CD4-positive, alpha-beta T cell (primary cell): Measurements from ENCODE around the gene KIF3C. TPM values are rescaled to one million over a fixed set of nuclear protein-coding genes. Genes with fewer than 3 reads are reported as not detected.

Experiments used
- ATAC-seq: fragments of 200-7000 bp; cut with Tn5 transposase; one replicate; pipeline ENCODE4 v1.10.0; 2022; ENCODE audit warnings: mild to moderate bottlenecking; ENCODE audit not compliant: poor library complexity
- CTCF ChIA-PET: fragments of 350-600 bp; sonication (Branson Sonifier 250); formaldehyde crosslinking; loops from one replicate; lab custom pipeline; 2021; ENCODE audit warnings: antibody characterized with exemption, inconsistent platforms; lab: Charles Lee
- POLR2A ChIA-PET: fragments of 350-600 bp; sonication (Branson Sonifier 250); formaldehyde crosslinking; loops from one replicate; lab custom pipeline; 2021; ENCODE audit warnings: antibody characterized with exemption, inconsistent platforms; lab: Charles Lee
- DNase-seq, 14 experiments: peaks; one replicate each; pipeline ENCODE4 v3.0.0-alpha.2; 2013 to 2020; ENCODE audit warnings: mixed read lengths in 2 of 14
- H3K27ac ChIP-seq, 2 donors: one replicate each; pipeline versions ENCODE4 v1.5.1 to v1.7.0; 2013; ENCODE audit warnings: low read length in 2 of 2, low read depth in 1 of 2, mild to moderate bottlenecking in 1 of 2
- H3K27me3 ChIP-seq, 2 experiments: 1 replicate in 1 of 2; 2 replicates in 1 of 2; pipeline versions ENCODE4 v1.6.1 to v1.7.0; 2013; ENCODE audit warnings: low read length in 2 of 2, control low read depth in 1 of 2, mild to moderate bottlenecking in 1 of 2, moderate library complexity in 1 of 2; ENCODE audit not compliant: insufficient read depth in 2 of 2, control insufficient read depth in 1 of 2
- H3K36me3 ChIP-seq: one replicate; pipeline ENCODE4 v1.6.1; 2013; ENCODE audit warnings: low read length, control low read depth; ENCODE audit not compliant: insufficient read depth
- H3K4me1 ChIP-seq: one replicate; pipeline ENCODE4 v1.6.1; 2013; ENCODE audit warnings: low read length, control low read depth; ENCODE audit not compliant: insufficient read depth
- H3K4me3 ChIP-seq: one replicate; pipeline ENCODE4 v1.5.1; 2013; ENCODE audit warnings: mild to moderate bottlenecking, low read length, moderate library complexity
- H3K9me3 ChIP-seq, 2 experiments: 1 replicate in 1 of 2; 2 replicates in 1 of 2; pipeline versions ENCODE4 v1.6.1 to v1.7.0; 2013; ENCODE audit warnings: low read length in 2 of 2, mild to moderate bottlenecking in 2 of 2, control low read depth in 1 of 2, moderate library complexity in 1 of 2; ENCODE audit not compliant: control insufficient read depth in 1 of 2, insufficient read depth in 1 of 2
- H3K27ac Mint-ChIP-seq: one replicate; pipeline ENCODE4 v1.8.0; 2020; ENCODE audit warnings: mixed read lengths
- H3K27me3 Mint-ChIP-seq: one replicate; pipeline ENCODE4 v1.8.0; 2021; ENCODE audit warnings: mixed read lengths
- H3K36me3 Mint-ChIP-seq: one replicate; pipeline ENCODE4 v1.8.0; 2021; ENCODE audit warnings: low read depth, mixed read lengths
- H3K4me1 Mint-ChIP-seq: one replicate; pipeline ENCODE4 v1.8.0; 2021; ENCODE audit warnings: low read depth, mixed read lengths
- H3K4me3 Mint-ChIP-seq: one replicate; pipeline ENCODE4 v1.8.0; 2020; ENCODE audit warnings: mild to moderate bottlenecking, mixed read lengths
- H3K9me3 Mint-ChIP-seq: one replicate; pipeline ENCODE4 v1.8.0; 2020; ENCODE audit warnings: mixed read lengths
- intact Hi-C, 2 experiments: fragments of 100-400 bp; cut with DNase I in 1 of 2; cut with micrococcal nuclease in 1 of 2; formaldehyde crosslinking; loops; one replicate each; pipeline versions ENCODE4 v1.15.1 to v1.9.0; 2023 to 2025; cut with DNase I, micrococcal nuclease
- total RNA-seq, 174 experiments: library from RNA in 2 of 174; stranded (reverse) in 2 of 174; gene quantifications; one replicate each; pipeline ENCODE4 v1.2.3 and lab custom pipeline; 2021 to 2026
- TF ChIP-seq, protein P1 (sequence below): fragments of 200-600 bp; IDR thresholded peaks from one replicate; pipeline ENCODE4 v1.8.0; 2022; ENCODE audit warnings: antibody characterized with exemption, mild to moderate bottlenecking

Gene KIF3C
- total RNA-seq, 2 experiments from 2014 or later, result 1.8 to 3.4 TPM

- no peaks in the 10 kb centered on the region for H3K27me3 Mint-ChIP-seq
- no peaks in the 10 kb centered on the region for H3K9me3 Mint-ChIP-seq
- no peaks in the 10 kb centered on the region for H3K36me3 Mint-ChIP-seq
- H3K36me3 ChIP-seq, result no peaks in the 10 kb centered on the region
- ATAC-seq, result no peak
- H3K27ac ChIP-seq, result no peak overlapping the region
- intact Hi-C loops, result no loop called here
- DNase-seq, result no peak
- POLR2A ChIA-PET, result no interaction called here
- peaks cover 19% of the 10 kb centered on the region for H3K4me1 ChIP-seq
- H3K4me1 Mint-ChIP-seq, result peaks cover 23% of the 10 kb centered on the region
- H3K27ac Mint-ChIP-seq, result no peak overlapping the region
- no peak overlapping the region for H3K4me3 Mint-ChIP-seq
- no peaks in the 10 kb centered on the region for H3K9me3 ChIP-seq
- TF ChIP-seq, protein P1, sequence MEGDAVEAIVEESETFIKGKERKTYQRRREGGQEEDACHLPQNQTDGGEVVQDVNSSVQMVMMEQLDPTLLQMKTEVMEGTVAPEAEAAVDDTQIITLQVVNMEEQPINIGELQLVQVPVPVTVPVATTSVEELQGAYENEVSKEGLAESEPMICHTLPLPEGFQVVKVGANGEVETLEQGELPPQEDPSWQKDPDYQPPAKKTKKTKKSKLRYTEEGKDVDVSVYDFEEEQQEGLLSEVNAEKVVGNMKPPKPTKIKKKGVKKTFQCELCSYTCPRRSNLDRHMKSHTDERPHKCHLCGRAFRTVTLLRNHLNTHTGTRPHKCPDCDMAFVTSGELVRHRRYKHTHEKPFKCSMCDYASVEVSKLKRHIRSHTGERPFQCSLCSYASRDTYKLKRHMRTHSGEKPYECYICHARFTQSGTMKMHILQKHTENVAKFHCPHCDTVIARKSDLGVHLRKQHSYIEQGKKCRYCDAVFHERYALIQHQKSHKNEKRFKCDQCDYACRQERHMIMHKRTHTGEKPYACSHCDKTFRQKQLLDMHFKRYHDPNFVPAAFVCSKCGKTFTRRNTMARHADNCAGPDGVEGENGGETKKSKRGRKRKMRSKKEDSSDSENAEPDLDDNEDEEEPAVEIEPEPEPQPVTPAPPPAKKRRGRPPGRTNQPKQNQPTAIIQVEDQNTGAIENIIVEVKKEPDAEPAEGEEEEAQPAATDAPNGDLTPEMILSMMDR, result no peak
- no peaks in the 10 kb centered on the region for H3K27me3 ChIP-seq
- no peak overlapping the region for H3K4me3 ChIP-seq
- CTCF ChIA-PET, result interaction anchor here (1.9 kb wide), 1 partner anchor 27 kb away, joined by 6 read pairs; no protein-coding TSS in a partner anchor
These were observed 4.5 kb downstream of the KIF3C start for GRCh38 chr2:25977768-25978167.

DNA sequence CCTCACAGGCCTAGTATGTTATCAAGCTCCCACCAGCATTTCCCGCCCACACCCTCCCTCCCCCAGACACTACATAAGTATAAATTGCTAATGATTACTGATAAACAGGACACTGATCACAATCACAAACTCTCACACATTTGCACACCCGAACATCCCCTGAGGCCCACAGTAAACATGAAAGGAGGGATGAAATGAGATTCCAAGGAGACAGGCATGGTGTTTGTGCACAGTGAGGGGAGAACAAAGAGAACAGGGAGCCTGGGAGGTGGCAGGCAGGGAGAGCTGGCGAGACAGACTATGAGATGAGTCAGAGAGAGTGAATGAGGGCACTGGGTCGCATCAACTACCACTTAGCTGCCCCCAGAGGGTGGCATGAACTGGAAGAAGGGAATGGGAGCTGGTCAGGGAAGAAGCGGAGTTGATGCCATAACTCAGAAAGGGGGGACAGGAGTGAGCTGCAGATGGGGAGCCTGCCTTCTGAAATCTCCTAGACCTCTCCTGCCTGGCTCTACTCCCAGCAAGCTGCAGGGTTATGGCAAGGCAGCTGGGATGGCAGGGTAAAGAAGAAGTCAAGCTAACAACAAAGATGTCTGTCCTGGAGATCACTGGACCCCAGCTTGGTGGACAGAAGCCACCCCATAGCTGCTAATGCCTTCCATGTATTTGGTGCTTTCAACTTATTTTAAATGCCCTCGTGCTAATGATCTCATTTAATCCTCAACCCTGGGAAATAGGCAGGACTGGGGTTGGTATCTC lies 5.1 kb downstream of the KIF3C start:
- Mint-ChIP-seq H3K27ac (no peak overlapping the region), H3K27me3 (no peaks in the 10 kb centered on the region), H3K36me3 (no peaks in the 10 kb centered on the region), H3K9me3 (no peaks in the 10 kb centered on the region), H3K4me1 (peaks cover 23% of the 10 kb centered on the region), H3K4me3 (no peak overlapping the region)
- intact Hi-C loops, result no loop called here
- Histone ChIP-seq H3K27ac (no peak overlapping the region), H3K4me1 (peaks cover 15% of the 10 kb centered on the region), H3K36me3 (no peaks in the 10 kb centered on the region), H3K9me3 (no peaks in the 10 kb centered on the region), H3K27me3 (no peaks in the 10 kb centered on the region), H3K4me3 (no peak overlapping the region)
- ATAC-seq (no peak), DNase-seq (no peak)
- ChIA-PET CTCF (interaction anchor here (1.2 to 1.3 kb wide), 2 partner anchors 14 to 26 kb away, joined by 3 read pairs; no protein-coding TSS in a partner anchor), POLR2A (no interaction called here)
- TF ChIP-seq, protein P1, result no peak

- intact Hi-C loops, result no loop called here
- H3K27ac Mint-ChIP-seq, result no peak overlapping the region
- ChIA-PET POLR2A (no interaction called here), CTCF (no interaction called here)
- Histone ChIP-seq H3K9me3 (no peaks in the 10 kb centered on the region), H3K36me3 (no peaks in the 10 kb centered on the region), H3K27ac (no peak overlapping the region), H3K4me1 (no peaks in the 10 kb centered on the region), H3K27me3 (no peaks in the 10 kb centered on the region), H3K4me3 (no peak overlapping the region)
- H3K4me3 Mint-ChIP-seq, result no peak overlapping the region
- DNase-seq, result no peak
- ATAC-seq, result no peak
- H3K4me1 Mint-ChIP-seq, result peaks cover 4% of the 10 kb centered on the region
- H3K27me3 Mint-ChIP-seq, result no peaks in the 10 kb centered on the region
- TF ChIP-seq, protein P1, result no peak
- H3K36me3 Mint-ChIP-seq, result no peaks in the 10 kb centered on the region
- no peaks in the 10 kb centered on the region for H3K9me3 Mint-ChIP-seq
These were observed 10.1 kb downstream of the KIF3C start for GRCh38 chr2:25972049-25972823.
